GM21619 (cell line): Measurements from ENCODE around the gene MARK2.

ENCODE experiments used
- ATAC-seq: cut with Tn5 transposase; IDR thresholded peaks from one replicate; pipeline ENCODE4 v1.9.1; 2021; ENCODE audit not compliant: unreplicated experiment

MARK2 gene

DNA sequence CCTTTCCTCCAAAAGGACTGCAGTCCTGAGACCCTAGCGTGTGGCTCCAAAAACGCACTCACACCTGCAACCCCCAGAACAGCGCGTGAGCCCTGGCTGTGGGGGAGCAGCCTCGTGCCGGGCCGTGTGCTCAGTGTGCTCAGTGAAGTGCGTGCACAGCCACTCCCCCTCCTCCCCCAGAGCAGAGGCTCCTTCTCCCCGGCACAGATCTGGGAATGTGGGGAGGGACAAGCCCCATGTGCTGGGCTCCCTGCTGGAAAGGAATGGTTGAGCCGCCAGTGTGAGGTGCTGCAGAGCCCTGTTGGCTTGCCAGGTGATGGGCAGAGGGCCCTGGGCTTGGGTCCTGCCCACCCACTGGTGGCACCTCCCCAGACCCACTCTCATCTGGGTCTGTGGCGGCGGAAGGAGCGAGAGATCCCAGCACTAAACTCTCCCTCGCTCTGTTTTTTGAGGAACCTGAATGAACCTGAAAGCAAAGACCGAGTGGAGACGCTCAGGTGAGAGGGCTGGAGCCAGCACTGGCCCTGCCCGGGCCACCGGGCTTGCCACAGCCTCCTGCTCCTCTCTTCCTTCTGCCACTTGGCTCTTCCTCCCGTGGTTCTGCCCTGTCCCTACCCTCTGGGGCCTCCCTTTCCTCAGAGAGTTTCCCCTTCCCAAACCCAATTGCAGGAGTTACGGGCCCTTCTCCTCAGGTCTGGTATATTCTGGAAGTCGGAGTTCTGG is 69.1 kb downstream of the MARK2 start:
- no peak for ATAC-seq

DNA sequence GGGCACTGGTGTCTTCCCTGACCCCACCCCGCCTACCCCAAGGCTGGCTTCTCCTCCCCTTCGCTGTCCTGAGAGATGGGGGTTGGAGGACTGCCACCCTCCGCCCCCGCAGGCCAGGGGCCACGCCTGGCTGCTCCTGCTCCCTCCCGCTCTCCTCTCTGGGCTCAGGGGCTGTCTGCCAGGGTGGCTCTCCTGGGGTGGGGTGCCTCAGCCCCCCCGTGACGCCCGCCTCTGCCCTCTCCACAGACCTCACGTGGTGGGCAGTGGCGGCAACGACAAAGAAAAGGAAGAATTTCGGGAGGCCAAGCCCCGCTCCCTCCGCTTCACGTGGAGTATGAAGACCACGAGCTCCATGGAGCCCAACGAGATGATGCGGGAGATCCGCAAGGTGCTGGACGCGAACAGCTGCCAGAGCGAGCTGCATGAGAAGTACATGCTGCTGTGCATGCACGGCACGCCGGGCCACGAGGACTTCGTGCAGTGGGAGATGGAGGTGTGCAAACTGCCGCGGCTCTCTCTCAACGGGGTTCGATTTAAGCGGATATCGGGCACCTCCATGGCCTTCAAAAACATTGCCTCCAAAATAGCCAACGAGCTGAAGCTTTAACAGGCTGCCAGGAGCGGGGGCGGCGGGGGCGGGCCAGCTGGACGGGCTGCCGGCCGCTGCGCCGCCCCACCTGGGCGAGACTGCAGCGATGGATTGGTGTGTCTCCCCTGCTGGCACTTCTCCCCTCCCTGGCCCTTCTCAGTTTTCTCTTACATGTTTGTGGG is 69.9 kb downstream of the MARK2 start:
- no peak for ATAC-seq

DNA sequence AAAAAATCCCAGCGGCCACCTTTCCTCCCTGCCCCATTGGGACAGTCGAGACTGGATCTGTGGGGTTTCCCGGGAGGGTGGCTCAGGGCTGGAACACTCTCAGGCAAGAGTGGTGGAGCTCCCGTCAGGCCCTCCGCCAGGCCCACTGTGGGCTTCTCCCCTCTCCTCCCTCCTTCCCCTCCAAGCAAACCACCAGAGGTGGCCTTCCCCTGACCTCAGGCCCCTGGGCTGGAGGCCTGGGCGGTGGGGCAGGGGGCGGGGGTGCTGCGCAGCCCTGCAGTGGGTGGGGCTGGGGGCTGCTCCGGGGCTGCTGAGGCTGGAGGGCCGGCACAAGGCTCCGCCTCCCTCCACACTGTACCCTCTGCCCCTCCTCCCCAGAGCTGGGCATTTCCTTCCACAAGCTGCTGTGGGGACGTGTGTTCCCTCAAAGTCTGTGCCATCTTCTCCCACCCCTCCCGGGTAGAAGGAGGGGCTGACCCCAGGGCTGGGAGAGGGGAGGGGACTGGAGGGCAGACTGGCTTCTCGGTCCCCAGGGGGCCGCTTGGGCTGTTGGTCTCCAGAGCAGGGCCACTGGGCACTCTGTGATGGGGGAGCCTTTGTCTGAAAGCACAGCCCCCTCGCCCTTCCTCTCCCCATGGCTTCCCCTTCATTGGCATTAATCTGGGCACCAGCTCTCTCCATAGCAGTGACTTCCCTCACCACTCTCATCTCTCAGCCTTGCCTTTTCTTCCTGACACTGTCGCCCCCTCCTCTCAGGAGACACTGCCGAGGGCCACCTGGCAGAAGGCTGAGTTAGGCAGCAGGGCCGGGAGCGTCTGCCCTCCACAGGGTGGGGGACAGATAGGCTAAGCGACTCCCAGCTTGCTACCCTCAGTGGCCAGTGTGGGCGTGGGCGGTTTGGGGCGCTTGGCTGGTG is 70.9 kb downstream of the MARK2 start:
- no peak for ATAC-seq

DNA sequence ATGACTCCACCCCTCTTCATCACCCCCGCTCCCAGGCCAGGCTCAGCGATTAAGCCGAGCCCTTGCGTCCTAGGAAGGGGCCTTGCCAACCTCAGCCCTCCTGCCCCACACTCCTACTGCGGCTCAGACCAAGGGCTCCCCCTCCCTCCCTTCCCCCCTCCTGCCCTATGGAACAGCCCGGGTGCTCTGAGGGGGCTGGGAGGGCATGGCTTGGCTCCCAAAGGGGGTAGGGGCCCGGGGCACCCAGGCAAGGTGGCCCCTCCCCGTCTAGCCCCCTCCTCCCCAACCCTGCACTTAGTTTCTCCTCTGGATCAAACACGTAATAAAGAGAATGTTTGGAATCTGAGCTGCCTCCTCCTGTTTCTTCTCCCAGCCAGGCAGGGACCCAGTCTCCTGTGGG is 71.8 kb downstream of the MARK2 start:
- ATAC-seq, result no peak

DNA sequence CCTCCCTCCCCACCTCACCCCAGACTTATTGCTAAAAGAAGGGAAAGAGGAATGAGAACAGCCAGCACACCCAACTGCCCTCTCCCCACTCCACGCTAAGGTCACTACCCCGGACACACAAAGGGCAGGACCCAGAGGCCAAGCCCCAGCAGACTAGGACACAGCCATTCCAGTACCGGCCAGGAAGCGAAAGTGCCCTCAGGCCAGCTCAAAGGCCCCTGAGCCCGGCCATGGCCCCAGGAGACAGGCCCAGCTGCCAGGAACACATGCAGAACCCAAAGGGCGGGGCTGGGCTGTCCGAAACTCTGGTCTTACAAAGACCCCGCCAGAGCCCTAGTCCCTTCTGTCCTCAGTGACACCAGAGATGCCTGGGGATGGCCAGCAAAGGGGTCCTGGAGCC is 72.5 kb downstream of the MARK2 start:
- no peak for ATAC-seq

DNA sequence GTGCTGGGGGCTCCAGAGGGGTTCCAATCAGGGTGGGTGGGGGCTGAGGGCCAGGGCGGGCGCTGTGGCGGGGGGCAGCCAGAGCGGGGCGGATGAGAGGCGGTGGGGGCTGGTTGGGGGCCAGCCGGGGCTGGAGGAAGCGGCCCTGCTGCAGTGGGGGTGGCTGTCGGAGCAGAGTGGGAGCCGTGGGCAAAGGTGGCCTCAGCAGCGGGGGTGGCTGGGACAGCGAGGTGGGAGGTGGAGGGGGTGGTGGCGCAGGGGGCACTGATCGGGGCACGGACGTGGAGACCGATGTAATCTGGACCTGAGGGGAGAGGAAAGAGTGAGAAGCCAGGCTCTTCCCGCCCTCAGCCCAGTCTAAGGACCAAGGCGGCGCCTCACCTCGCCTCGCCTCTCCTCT is 73.0 kb downstream of the MARK2 start:
- ATAC-seq, result no peak

DNA sequence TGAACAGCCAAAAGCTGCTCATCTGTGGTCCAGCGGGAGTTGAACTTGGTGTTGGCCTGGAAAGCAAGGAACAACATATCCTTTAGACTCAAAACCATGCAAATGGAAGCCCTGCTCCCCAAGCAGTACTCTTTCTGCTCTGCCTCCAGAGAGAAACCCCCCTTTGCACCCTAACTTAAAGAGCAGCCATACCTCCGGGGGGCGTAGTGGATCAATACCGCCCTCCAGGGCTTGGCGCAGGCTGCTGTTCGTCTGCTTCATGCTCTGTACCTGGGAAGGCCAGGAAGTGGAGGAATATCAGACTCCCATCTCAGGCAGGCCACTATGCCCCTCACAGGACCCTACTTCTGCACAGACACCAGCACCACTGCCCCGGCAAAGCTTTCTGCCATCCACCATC is 73.8 kb downstream of the MARK2 start:
- ATAC-seq, result no peak

DNA sequence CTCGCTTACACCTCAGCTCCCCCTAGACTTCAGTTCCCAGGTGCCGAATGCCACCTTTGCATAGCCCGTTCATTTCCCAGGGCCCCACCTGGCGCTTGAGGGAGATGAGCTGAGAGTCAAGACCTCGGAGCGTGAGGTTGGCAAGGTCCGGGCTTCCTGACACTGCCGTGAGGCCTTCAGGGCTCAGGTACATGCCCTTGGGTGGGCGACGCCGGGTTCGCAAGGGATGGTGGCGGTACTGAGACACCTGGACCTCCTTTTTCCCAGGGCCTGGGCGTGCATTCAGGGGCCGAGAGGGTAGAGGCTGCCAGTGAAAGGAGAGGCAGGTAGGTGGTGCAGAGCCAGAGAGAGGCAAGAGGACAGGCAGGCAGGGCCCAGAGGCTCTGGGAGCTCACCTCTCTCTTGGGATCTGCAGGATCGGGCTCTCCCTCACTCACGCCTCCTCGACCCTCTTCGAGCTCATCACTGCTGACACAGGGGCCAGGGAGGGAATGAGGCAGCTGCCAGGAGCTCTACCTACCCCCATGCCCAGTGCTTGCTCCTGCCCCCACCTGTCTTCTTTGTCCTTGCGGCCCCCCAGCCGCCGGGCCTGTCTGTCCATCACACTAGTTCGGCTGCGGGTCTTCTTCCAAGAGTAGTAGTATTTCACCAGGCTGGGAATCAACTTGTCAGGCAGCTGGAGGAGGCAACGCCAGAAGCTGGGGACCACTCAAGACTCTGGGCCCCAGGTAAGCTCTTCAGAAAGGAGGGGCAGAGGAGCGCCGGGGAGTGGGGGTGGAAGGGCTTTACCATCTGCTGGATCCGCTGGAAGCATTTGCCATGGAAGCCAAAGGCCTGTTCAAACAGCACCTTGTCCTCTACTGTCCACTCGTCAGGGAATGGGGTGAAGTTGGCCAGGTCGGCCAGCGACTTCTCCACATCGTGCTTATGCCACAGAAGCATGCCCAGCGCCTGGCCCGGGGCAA is 75.2 kb downstream of the MARK2 start:
- no peak for ATAC-seq

DNA sequence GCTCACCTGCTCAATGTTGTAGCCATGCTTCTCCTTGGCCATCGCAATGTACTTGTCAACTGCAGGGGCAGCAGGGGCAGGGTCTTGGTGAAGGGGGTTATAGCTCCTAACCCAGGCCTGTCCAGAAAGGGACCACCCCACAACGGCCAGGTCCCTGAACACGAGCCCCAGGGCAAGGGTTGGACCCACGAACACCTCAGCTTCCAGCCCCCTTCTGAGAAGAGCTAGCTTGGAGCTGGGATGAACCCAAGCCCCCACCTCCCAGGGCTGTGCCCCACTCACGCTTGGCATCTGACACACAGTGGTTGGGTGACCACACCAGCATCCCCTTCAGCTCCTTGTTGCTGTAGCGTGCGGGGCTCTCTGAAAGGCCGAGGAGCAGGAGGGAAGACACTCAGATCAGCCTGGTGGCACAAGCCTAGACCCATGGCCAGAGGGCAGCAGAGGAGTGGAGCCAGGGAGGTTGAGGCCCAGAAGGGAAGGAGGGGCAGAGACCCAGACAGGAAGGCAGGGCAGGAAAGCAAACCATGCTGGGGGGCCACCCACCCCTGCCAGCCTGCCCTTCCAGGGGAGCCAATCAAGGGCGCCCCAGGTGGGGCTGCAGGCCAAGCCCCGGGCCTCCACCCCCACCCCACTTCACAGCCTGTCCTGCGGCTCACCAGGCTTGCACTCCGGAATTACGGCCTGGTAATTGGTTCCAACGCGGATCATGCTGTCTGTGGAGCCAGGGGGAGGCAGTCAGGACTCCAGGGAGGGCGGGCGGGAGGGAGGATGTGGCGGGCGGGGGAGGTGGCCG is 76.2 kb downstream of the MARK2 start:
- ATAC-seq, result no peak

DNA sequence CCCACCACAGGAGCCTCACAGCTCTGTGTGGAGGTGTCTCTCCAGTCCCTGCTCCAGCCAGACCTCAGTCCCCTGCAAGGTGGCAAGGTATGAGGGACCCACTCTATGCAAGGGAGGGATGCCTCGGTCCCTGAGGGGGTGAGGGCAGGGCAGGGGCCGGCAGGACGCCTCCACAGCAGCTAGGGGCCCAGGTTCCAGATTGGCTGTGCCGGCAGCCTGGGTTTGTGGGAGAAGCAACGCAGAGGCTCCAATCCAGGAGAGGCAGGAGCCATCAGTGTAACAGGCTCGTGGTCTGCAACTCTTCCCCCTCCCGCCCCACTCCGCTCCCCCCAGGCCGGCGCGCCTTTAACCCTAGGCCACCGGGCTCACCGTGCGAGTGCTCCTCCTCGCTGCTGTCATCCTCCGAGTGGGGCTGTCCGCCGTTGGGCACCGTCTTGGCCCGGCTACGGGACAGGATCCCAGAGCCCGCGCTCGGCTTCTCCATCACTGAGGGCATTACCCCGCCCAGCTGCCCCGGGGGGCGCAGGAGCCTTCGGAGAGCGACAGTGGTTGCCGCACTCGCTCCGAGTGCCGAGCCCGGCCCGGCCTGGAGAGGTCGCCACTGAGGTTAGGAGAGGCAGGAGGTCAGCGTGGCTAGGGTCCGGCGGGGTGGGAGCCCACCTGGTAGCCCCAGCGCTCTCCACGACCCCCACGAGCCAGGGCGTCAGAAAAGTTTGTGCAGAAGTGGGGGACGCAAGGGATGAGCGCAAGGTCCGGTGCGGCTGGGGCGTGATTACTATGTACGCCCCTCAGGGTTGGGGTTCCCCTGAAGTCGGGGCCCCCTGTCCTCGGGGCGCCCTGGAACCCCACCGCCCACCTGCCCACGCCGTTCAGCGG is 77.3 kb downstream of the MARK2 start:
- ATAC-seq, result no peak

DNA sequence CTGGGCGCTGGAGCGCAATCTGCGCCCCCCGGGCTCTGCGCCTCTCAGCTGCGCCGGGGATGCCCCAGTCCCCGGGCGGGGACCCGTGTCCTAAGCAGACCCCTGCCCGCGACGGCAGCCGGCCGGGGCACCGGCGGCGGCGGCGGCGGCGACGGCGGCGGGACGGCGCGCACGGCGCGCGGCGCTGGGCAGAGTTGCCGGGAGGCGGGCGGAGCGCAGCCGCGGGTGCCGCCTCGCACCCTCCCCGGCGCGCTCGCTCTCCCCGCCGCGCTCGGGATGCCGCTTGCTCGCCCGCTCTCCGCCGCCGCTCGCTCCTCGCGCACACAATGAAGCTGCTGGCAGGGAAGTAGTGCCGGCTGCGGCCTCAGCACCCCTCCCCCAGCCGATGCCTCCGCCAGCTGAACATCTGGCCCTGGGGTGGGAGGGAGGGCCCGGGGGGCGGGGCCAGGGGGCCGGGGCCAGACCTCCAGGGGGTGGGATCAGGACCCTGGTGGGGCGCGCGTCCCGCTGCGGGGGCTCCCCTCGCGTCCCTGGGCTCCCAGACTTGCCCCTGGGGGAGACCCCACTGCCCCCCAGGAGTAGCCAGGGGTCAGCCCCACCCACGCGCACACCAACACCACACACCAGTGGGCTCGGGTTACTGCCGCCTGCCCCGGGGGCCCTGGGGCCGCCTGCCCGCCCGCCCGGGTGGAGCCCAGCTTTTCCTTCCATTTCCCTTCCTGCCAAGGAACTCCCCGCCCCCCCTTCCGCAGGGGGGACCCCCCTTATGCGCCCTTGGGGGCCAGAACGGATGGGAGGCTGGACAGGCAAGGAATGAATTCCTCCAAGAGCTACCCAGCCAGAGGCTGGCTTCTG is 78.2 kb downstream of the MARK2 start, which contains the start of gene RCOR2:
Gene RCOR2, minus strand, starts transcription at position 328 of the 855 bp plus-strand sequence. CDS start 708 bp downstream, outside the sequence.
- no peak for ATAC-seq

DNA sequence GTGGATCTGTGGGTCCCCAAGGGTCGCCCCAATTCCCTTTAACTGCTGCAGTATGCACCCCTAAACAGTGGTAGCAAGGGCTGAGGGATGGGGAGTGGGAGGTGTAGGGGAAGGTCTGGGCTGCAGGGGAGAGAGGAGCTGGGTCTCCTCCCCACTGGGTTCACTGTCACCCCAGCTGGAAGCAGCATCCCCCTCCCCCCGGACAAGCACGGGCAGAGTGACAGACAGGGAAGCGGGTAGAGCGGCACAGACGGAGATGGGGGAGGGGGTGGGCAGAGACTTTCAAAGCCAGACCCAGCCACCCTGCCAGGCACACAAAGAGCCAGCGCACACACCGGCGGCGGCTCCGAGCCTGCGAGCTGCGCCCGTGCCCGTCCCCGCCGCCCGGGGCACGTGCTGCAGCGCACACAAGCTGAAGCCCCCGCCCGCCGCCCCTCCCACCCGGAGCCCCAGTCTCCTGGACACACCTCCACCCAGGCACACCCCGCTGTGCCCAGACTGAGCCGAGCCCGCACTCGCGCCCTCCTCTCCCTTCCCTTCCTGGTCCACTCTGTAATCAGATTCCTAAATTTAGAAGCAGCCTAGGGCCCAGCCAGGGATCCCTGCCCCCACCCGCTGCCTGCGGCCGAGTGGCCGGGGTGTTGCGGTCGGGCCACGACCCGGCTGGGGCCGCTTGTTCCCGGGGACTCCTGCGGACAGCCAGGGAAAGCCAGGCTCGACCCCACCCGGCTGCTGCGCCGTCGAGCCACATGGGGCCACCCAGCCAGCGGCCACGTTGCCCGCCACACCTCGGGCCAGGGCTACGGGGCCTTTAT is 79.0 kb downstream of the MARK2 start:
- no peak for ATAC-seq

DNA sequence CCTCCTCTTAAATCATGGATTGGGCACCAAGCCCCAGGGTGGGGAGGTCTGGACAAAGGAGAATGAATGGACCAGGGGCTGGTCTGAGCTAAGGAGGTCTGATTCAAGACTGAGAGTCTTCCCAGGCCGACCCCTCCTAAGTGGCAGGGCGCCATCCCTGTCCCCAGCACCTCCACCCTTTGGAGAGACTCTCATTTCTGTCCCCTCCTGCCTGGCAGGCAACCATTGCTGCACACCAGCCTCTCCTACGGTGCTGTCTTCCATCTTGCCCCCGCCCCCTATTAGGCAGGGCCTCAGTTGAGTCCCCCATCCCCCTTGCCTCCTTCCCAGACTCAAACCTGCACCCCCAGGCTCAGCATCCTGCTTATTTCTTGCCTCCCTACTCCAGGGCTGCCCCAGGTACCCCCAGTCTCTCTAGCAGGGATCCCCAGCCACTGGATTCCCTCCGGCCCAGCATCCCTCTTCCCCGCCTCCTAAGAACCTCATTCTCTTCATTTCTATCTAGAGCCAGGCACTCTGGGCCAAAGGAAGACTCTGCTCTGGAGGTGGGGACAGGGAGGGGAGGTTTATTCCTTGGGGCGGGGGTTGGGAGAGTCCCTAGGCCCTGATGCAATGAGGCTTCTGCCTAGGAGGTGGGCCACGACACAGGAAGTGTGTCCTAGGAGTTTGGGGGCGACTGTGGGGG is 79.7 kb downstream of the MARK2 start:
- ATAC-seq, result no peak

DNA sequence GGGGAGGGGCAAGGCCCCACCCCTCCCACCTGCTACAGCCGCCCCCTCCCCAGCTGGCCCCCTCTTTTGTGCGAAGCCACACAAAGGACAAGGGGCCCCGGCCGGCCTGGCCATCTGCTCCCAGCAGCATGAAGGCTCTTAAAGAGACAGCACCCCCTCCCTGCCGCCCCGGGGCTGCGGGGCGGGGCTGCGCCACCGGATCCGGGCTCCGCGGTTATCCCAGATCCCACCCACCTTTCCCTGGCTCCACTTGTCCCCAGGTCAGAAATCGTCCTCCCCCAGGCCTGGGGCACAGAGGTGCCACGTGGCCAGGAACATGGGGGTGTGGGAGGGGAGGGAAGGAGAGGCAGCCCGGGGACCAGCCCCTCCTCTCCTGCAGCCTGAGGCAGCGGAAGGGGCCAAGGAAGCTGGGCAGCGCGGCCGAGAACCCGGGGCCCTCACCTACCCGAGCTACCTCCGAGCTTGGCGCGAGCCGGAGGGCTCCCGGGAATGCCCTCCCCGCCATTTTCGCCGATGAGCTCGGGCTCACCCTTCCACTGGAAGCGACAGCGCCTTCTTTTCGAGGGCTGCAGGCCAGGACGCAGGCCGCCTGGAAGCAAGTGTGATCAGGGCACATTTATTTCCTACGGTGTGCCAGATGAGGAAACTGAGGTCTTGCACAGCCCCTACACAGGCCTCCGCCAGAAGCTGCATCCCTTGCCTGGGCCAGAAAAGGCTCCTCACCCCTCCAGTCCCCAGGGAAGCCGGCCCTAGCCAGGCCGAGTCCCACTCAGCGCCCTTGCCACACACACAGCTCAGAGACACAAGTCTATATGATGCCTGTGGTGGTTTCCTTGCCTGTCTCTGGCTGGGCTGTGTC is 80.6 kb downstream of the MARK2 start:
- no peak for ATAC-seq
